Activated naive CD8-positive, alpha-beta T cell treated with anti-CD3 and anti-CD28 coated beads, Interleukin-2, amount 50 U/mL, for 24 hours (primary cell): Measurements from ENCODE around the gene MMS22L.
"Not testable (repeated sequence)": the region's sequence is repeated elsewhere in the genome, so short reads cannot be mapped to it uniquely, and the experiment has no call there.

Experiments used
- ATAC-seq: fragments of 150-1000 bp; cut with Tn5 transposase; one replicate; pipeline ENCODE4 v1.10.0; 2021
- DNase-seq: peaks from one replicate; pipeline ENCODE4 v3.0.0; 2021
- H3K27ac Mint-ChIP-seq: one replicate; pipeline ENCODE4 v1.8.0; 2021; ENCODE audit warnings: mild to moderate bottlenecking, mixed read lengths
- H3K27me3 Mint-ChIP-seq: one replicate; pipeline ENCODE4 v1.8.0; 2021; ENCODE audit warnings: mixed read lengths
- H3K36me3 Mint-ChIP-seq: one replicate; pipeline ENCODE4 v1.8.0; 2021; ENCODE audit warnings: low read depth, mixed read lengths
- H3K4me1 Mint-ChIP-seq: one replicate; pipeline ENCODE4 v1.8.0; 2021; ENCODE audit warnings: mixed read lengths
- H3K4me3 Mint-ChIP-seq: one replicate; pipeline ENCODE4 v1.8.0; 2021; ENCODE audit warnings: mild to moderate bottlenecking, moderate library complexity, mixed read lengths
- H3K9me3 Mint-ChIP-seq: one replicate; pipeline ENCODE4 v1.8.0; 2021; ENCODE audit warnings: mixed read lengths

MMS22L gene

DNA sequence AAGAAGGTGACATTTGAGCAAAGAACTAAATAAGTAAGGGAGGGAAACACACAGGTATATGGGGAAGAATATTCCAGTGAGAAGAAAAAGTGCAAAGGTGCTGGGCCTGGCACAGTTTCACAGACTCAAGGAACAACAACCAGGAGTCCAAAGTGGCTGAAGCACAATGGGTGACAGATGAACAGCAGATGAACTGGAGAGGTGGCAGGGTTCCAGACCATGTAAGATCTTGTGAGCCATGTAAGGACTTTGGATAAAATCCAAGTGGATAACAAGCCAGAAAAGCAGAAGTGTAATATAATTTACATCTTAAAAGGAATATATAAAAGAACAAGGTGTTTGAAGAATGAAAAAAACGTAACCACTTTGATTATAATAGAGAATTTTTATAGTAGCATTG, 87.9 kb downstream of the MMS22L start:
- no peaks in the 10 kb centered on the region for H3K27me3 Mint-ChIP-seq
- H3K4me3 Mint-ChIP-seq = no peak overlapping the region
- ATAC-seq (no peak), DNase-seq (no peak)
- no peaks in the 10 kb centered on the region for H3K4me1 Mint-ChIP-seq
- H3K27ac Mint-ChIP-seq = no peak overlapping the region
- no peaks in the 10 kb centered on the region for H3K9me3 Mint-ChIP-seq
- peaks cover 7% of the 10 kb centered on the region for H3K36me3 Mint-ChIP-seq

- Mint-ChIP-seq H3K27me3 (no peaks in the 10 kb centered on the region), H3K4me3 (no peak overlapping the region), H3K27ac (no peak overlapping the region), H3K9me3 (no peaks in the 10 kb centered on the region), H3K4me1 (no peaks in the 10 kb centered on the region), H3K36me3 (peaks cover 3% of the 10 kb centered on the region)
- DNase-seq = no peak
- ATAC-seq = no peak
Measured at GRCh38 chr6:97189767-97190166, 93.2 kb downstream of the MMS22L start.

DNA sequence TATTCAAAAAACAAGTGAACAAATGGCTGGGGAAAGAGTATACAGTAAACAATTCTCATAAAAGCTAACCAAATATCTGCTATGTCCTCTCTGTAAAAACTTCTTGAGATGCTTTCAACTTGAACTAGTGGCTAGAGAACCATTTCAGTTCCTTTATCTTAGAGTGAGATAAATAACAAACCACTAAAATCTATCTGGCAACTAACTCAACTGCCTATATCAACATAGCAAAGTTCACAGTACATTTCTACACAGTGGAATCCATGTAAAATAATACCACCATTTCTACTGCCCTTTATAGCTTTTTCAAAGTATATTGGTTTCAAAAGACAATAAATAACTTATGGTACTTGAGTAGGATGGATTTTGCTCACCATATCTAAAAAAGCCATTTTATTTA, 95.1 kb downstream of the MMS22L start:
- no peak for ATAC-seq

GRCh38 chr6:97186416-97186999, 96.5 kb downstream of the MMS22L start:
- Mint-ChIP-seq H3K27ac (no peak overlapping the region), H3K4me3 (no peak overlapping the region), H3K36me3 (peaks cover 3% of the 10 kb centered on the region), H3K27me3 (no peaks in the 10 kb centered on the region), H3K9me3 (no peaks in the 10 kb centered on the region), H3K4me1 (no peaks in the 10 kb centered on the region)
- DNase-seq = peak; percentile 66
- peak; percentile 84 for ATAC-seq

More for the DNA sequence above, 95.1 kb downstream of the MMS22L start:
- Mint-ChIP-seq H3K36me3 (peaks cover 2% of the 10 kb centered on the region), H3K9me3 (no peaks in the 10 kb centered on the region), H3K4me3 (no peak overlapping the region), H3K27me3 (no peaks in the 10 kb centered on the region), H3K27ac (no peak overlapping the region), H3K4me1 (no peaks in the 10 kb centered on the region)
- no peak for DNase-seq

DNA sequence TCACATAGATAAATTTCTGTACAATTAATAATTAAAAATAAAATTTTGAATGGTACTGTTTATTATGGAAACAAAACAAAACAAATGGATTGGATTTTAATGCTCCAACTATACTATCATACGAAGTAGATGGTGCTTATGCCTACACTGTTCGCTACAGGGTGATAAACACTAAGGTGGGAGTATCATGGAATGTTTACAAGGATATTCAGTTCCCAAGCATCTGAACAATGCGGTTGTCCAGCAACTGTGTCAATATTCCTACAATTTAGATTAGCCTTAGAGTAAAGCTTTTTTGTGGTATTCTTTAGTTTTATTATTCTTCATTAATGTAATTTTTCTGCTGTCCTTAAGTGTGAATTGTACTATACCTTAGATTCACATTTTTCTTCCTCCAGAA, 105.1 kb downstream of the MMS22L start:
- no peak overlapping the region for H3K4me3 Mint-ChIP-seq
- H3K9me3 Mint-ChIP-seq = no peaks in the 10 kb centered on the region
- no peak for DNase-seq
- no peaks in the 10 kb centered on the region for H3K4me1 Mint-ChIP-seq
- no peaks in the 10 kb centered on the region for H3K27me3 Mint-ChIP-seq
- ATAC-seq = no peak
- H3K27ac Mint-ChIP-seq = no peak overlapping the region
- H3K36me3 Mint-ChIP-seq = peaks cover 30% of the 10 kb centered on the region

- peaks cover 37% of the 10 kb centered on the region for H3K36me3 Mint-ChIP-seq
- no peak overlapping the region for H3K27ac Mint-ChIP-seq
- ATAC-seq (no peak), DNase-seq (no peak)
- H3K4me3 Mint-ChIP-seq = no peak overlapping the region
- H3K9me3 Mint-ChIP-seq = no peaks in the 10 kb centered on the region
- no peaks in the 10 kb centered on the region for H3K4me1 Mint-ChIP-seq
- no peaks in the 10 kb centered on the region for H3K27me3 Mint-ChIP-seq
Measured at GRCh38 chr6:97176468-97176867, 106.5 kb downstream of the MMS22L start.

GRCh38 chr6:97175806-97176205, 107.2 kb downstream of the MMS22L start:
- Mint-ChIP-seq H3K27ac (no peak overlapping the region), H3K36me3 (peaks cover 35% of the 10 kb centered on the region), H3K4me3 (no peak overlapping the region), H3K4me1 (no peaks in the 10 kb centered on the region), H3K27me3 (no peaks in the 10 kb centered on the region), H3K9me3 (no peaks in the 10 kb centered on the region)
- no peak for ATAC-seq
- DNase-seq = no peak

GRCh38 chr6:97174471-97174870, 108.5 kb downstream of the MMS22L start:
- H3K27me3 Mint-ChIP-seq = no peaks in the 10 kb centered on the region
- H3K27ac Mint-ChIP-seq = no peak overlapping the region
- DNase-seq (no peak), ATAC-seq (no peak)
- no peaks in the 10 kb centered on the region for H3K4me1 Mint-ChIP-seq
- no peaks in the 10 kb centered on the region for H3K9me3 Mint-ChIP-seq
- no peak overlapping the region for H3K4me3 Mint-ChIP-seq
- peaks cover 31% of the 10 kb centered on the region for H3K36me3 Mint-ChIP-seq

GRCh38 chr6:97160280-97160679, 122.7 kb downstream of the MMS22L start:
- no peak overlapping the region for H3K27ac Mint-ChIP-seq
- DNase-seq = no peak
- H3K4me3 Mint-ChIP-seq = no peak overlapping the region
- H3K36me3 Mint-ChIP-seq = peaks cover 73% of the 10 kb centered on the region
- no peak for ATAC-seq
- H3K9me3 Mint-ChIP-seq = peaks cover 31% of the 10 kb centered on the region
- H3K27me3 Mint-ChIP-seq = no peaks in the 10 kb centered on the region
- H3K4me1 Mint-ChIP-seq = no peaks in the 10 kb centered on the region

DNA sequence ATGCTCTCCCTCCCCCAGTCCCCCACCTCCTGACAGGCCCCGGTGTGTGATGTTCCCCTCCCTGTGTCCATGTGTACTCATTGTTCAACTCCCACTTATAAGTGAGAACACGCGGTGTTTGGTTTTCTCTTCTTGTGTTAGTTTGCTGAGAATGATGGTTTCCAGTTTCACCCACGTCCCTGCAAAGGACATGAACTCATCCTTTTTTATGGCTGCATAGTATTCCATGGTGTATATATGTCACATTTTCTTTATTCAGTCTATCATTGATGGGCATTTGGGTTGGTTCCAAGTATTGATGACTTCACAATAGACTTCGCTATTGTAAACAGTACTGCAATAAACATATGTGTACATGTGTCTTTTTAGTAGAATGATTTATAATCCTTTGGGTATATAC, 127.6 kb downstream of the MMS22L start:
- peaks cover 12% of the 10 kb centered on the region for H3K4me1 Mint-ChIP-seq
- ATAC-seq, DNase-seq, H3K4me3 Mint-ChIP-seq, H3K27ac Mint-ChIP-seq, H3K27me3 Mint-ChIP-seq: not testable (repeated sequence)
- peaks cover 23% of the 10 kb centered on the region for H3K9me3 Mint-ChIP-seq
- H3K36me3 Mint-ChIP-seq = peaks cover 51% of the 10 kb centered on the region

DNA sequence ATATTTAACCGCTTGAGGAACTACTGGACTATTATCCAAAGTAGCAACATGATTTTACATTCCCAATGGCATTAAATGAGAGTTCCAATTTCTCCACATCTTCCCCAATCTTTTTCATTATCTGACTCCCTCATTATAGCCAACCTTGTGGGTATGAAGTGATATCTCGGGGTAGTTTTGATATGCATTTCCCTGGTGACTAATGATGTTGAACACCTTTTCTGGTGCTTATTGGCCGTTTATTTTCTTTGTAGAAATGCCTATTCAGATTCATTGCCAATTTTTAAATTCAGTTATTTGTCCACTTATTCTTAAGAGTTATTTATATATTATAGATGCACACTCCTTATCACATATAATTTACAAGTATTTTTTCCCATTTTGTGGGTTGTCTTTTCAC, 129.0 kb downstream of the MMS22L start:
- H3K9me3 Mint-ChIP-seq = peaks cover 21% of the 10 kb centered on the region
- H3K4me3 Mint-ChIP-seq = no peak overlapping the region
- DNase-seq (no peak), ATAC-seq (no peak)
- peaks cover 12% of the 10 kb centered on the region for H3K4me1 Mint-ChIP-seq
- H3K27ac Mint-ChIP-seq = no peak overlapping the region
- peaks cover 47% of the 10 kb centered on the region for H3K36me3 Mint-ChIP-seq
- no peaks in the 10 kb centered on the region for H3K27me3 Mint-ChIP-seq

DNA sequence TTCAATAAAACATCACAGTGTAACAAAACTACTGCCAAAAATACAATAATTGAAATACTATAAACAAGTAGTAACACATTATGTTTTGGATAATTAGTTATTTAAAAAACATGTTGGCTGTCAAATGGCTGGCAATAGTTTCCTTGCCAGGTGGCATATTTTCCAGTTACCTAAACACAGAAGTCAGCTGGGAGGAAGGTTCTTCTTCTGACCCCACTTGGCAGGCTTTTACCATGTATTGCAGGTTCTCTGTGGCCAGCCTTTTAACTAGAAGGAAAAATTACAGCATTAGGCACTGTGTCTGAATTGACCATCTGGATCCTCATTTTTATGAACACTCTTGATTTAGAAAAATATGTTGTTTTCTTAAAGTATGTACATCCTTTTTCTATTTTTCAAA, 131.4 kb downstream of the MMS22L start:
- H3K27ac Mint-ChIP-seq = no peak overlapping the region
- H3K27me3 Mint-ChIP-seq = no peaks in the 10 kb centered on the region
- ATAC-seq (no peak), DNase-seq (no peak)
- H3K36me3 Mint-ChIP-seq = peaks cover 32% of the 10 kb centered on the region
- H3K9me3 Mint-ChIP-seq = peaks cover 8% of the 10 kb centered on the region
- no peak overlapping the region for H3K4me3 Mint-ChIP-seq
- peaks cover 12% of the 10 kb centered on the region for H3K4me1 Mint-ChIP-seq

DNA sequence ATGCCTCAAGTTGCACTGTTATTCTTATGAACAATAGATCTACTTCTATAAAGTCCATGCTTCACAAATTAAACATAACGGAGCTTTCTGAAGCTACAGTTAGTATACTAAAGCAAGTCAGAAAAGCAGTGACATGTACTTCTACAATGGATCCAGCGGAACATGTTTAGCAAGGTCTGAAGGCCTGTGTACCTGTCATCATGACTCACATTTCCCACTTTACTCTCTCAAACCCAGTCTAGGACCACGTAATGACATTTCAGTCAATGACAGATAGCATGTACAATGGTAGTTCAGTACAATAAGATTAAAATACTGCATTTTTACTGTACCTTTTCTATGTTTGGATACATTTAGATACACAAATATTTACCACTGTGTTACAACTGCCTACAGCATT, 132.1 kb downstream of the MMS22L start:
- ATAC-seq (peak; percentile 97), DNase-seq (no peak)
- no peaks in the 10 kb centered on the region for H3K27me3 Mint-ChIP-seq
- peaks cover 27% of the 10 kb centered on the region for H3K36me3 Mint-ChIP-seq
- H3K4me1 Mint-ChIP-seq = peaks cover 12% of the 10 kb centered on the region
- H3K4me3 Mint-ChIP-seq = no peak overlapping the region
- H3K9me3 Mint-ChIP-seq = peaks cover 2% of the 10 kb centered on the region
- peak overlapping the region; percentile 62 for H3K27ac Mint-ChIP-seq

DNA sequence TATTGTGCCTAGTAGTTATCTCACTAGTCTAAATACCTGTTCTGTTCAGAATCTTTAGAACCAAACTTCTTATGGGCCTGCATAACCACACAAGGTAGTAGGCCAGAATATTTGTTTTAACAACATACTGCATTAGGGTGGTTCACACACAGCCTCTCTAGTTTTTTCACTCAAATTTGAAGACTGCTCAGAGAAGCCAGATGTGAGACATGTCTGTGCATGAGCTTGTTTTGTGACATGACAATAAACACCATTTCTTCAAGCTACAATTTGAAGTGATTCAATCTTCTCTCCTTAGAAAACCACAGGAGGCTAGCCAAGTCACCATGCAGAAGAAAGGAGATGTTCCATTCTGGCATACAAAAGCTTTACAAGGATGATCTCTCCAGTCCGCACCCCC, 135.6 kb downstream of the MMS22L start:
- Mint-ChIP-seq H3K36me3 (peaks cover 24% of the 10 kb centered on the region), H3K4me3 (no peak overlapping the region), H3K27me3 (no peaks in the 10 kb centered on the region), H3K4me1 (peaks cover 16% of the 10 kb centered on the region), H3K9me3 (no peaks in the 10 kb centered on the region), H3K27ac (no peak overlapping the region)
- ATAC-seq = no peak
- no peak for DNase-seq

GRCh38 chr6:97145691-97146090, 137.3 kb downstream of the MMS22L start:
- no peaks in the 10 kb centered on the region for H3K27me3 Mint-ChIP-seq
- DNase-seq = no peak
- H3K36me3 Mint-ChIP-seq = peaks cover 18% of the 10 kb centered on the region
- H3K4me1 Mint-ChIP-seq = peaks cover 13% of the 10 kb centered on the region
- no peak overlapping the region for H3K27ac Mint-ChIP-seq
- no peak for ATAC-seq
- H3K4me3 Mint-ChIP-seq = no peak overlapping the region
- no peaks in the 10 kb centered on the region for H3K9me3 Mint-ChIP-seq

- Mint-ChIP-seq H3K4me1 (peaks cover 17% of the 10 kb centered on the region), H3K27me3 (no peaks in the 10 kb centered on the region), H3K36me3 (peaks cover 5% of the 10 kb centered on the region), H3K27ac (peak overlapping the region; percentile 16), H3K9me3 (no peaks in the 10 kb centered on the region), H3K4me3 (no peak overlapping the region)
- DNase-seq (no peak), ATAC-seq (peak; percentile 68)
Measured at GRCh38 chr6:97141756-97142155, 141.3 kb downstream of the MMS22L start.
